Measurements from ENCODE around the gene MYB. TPM values are rescaled to one million over a fixed set of nuclear protein-coding genes. Genes with fewer than 3 reads are reported as not detected.

The MYB gene
- polyA plus RNA-seq, 1 experiment = 0.10 TPM

- no peak for TF ChIP-seq CTCF (IDR thresholded peaks at IDR 0.05; ENCODE audit: low read depth, low read length)
- ChIA-PET CTCF (interaction anchor here (0.6 to 1.3 kb wide), 2 partner anchors 58 to 218 kb away, joined by 3 to 4 read pairs; no protein-coding TSS in a partner anchor), POLR2A (no interaction called here)
- DNase-seq (ENCODE audit: low read depth, low spot score) = no peak
- no peak overlapping the region for H3K4me3 ChIP-seq (ENCODE audit: low read depth, low read length)
- no peaks in the 10 kb centered on the region for H3K27me3 ChIP-seq (ENCODE audit: control insufficient read depth, insufficient read depth, low read length)
- peaks cover 3% of the 10 kb centered on the region; the same call in 1 of the 2 replicates for H3K9me3 ChIP-seq (ENCODE audit: control insufficient read depth, insufficient read depth, low read length)
- H3K27ac ChIP-seq (ENCODE audit: low read depth, low read length) = no peak overlapping the region
Observed at GRCh38 chr6:135204951-135205350, 23.8 kb downstream of the MYB start.

GRCh38 chr6:135209803-135210202 is 28.7 kb downstream of the MYB start:
- no peak for TF ChIP-seq CTCF (IDR thresholded peaks at IDR 0.05; ENCODE audit: low read depth, low read length)
- DNase-seq (ENCODE audit: low read depth, low spot score) = no peak
- H3K9me3 ChIP-seq (ENCODE audit: control insufficient read depth, insufficient read depth, low read length) = peaks cover 3% of the 10 kb centered on the region; the same call in 1 of the 2 replicates
- H3K27ac ChIP-seq (ENCODE audit: low read depth, low read length) = no peak overlapping the region
- ChIA-PET POLR2A (no interaction called here), CTCF (no interaction called here)
- H3K4me3 ChIP-seq (ENCODE audit: low read depth, low read length) = no peak overlapping the region
- H3K27me3 ChIP-seq (ENCODE audit: control insufficient read depth, insufficient read depth, low read length) = no peaks in the 10 kb centered on the region

GRCh38 chr6:135210632-135211305 is 29.7 kb downstream of the MYB start:
- Histone ChIP-seq H3K27me3 (ENCODE audit: control insufficient read depth, insufficient read depth, low read length) (no peaks in the 10 kb centered on the region), H3K27ac (ENCODE audit: low read depth, low read length) (no peak overlapping the region), H3K9me3 (ENCODE audit: control insufficient read depth, insufficient read depth, low read length) (peaks cover 3% of the 10 kb centered on the region; the same call in 1 of the 2 replicates), H3K4me3 (ENCODE audit: low read depth, low read length) (no peak overlapping the region)
- POLR2A ChIA-PET = no interaction called here
- no peak for TF ChIP-seq CTCF (IDR thresholded peaks at IDR 0.05; ENCODE audit: low read depth, low read length)
- CTCF ChIA-PET = no interaction called here
- no peak for DNase-seq (ENCODE audit: low read depth, low spot score)

GRCh38 chr6:135211306-135211702 is 30.2 kb downstream of the MYB start:
- no peak for DNase-seq (ENCODE audit: low read depth, low spot score)
- TF ChIP-seq CTCF (IDR thresholded peaks at IDR 0.05; ENCODE audit: low read depth, low read length) = no peak
- Histone ChIP-seq H3K4me3 (ENCODE audit: low read depth, low read length) (no peak overlapping the region), H3K27ac (ENCODE audit: low read depth, low read length) (no peak overlapping the region), H3K9me3 (ENCODE audit: control insufficient read depth, insufficient read depth, low read length) (peaks cover 3% of the 10 kb centered on the region; the same call in 1 of the 2 replicates), H3K27me3 (ENCODE audit: control insufficient read depth, insufficient read depth, low read length) (no peaks in the 10 kb centered on the region)
- CTCF ChIA-PET = no interaction called here
- POLR2A ChIA-PET = no interaction called here

GRCh38 chr6:135212020-135212806 is 31.1 kb downstream of the MYB start:
- POLR2A ChIA-PET = no interaction called here
- H3K27ac ChIP-seq (ENCODE audit: low read depth, low read length) = no peak overlapping the region
- CTCF ChIA-PET = no interaction called here
- no peak overlapping the region for H3K4me3 ChIP-seq (ENCODE audit: low read depth, low read length)
- TF ChIP-seq CTCF (IDR thresholded peaks at IDR 0.05; ENCODE audit: low read depth, low read length) = no peak
- DNase-seq (ENCODE audit: low read depth, low spot score) = no peak
- peaks cover 3% of the 10 kb centered on the region; the same call in 1 of the 2 replicates for H3K9me3 ChIP-seq (ENCODE audit: control insufficient read depth, insufficient read depth, low read length)
- no peaks in the 10 kb centered on the region for H3K27me3 ChIP-seq (ENCODE audit: control insufficient read depth, insufficient read depth, low read length)

Measured in AG04450 (cell line).